Stimulated activated CD4-positive, alpha-beta T cell treated with anti-CD3 and anti-CD28 coated beads, Interleukin-2, amount 100 ng/mL, for 24 hours (primary cell): ENCODE measurements around the gene CCL15.

ENCODE experiments used
- DNase-seq, 2 donors: peaks; one replicate each; pipeline ENCODE4 v3.0.0-alpha.2; 2020

Gene CCL15

DNA sequence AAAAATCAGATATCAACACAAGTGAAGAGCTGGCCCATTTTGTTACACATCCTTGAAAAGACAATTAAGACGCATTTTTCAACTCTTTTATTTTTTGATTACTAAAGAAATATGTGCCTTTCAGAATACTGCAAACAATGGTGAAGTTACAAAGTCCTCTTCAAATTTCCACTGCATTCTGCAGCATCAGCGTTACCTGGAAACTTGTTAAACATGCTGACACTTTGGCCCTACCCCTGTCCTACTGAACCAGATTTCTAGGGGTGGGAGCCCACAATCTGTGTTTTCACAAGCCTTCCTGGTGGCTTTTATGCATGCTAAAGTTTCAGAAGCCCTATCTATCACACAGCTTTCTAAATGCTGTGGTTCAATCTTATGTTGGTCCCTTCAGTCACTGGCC is 10.3 kb downstream of the CCL15 start:
- no peak for DNase-seq

DNA sequence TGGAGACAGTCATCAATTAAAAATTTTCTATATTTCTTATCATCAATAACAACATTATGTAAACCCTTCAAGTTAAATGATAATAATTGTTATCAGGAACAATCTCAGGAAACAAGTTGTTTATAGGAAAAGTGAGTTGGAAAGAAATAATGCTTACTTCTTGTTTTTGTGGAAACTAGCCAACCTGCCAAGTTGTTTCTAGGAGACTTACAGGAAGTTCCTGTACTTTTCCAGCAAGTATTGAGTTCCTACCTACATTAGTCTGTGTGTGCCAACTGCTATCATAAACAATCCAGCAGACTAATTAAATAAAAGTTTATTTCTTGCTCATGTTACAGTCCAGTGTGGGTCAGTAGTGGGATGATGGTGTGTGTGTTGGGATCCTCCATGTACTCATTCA is 13.2 kb downstream of the CCL15 start:
- DNase-seq: no peak

DNA sequence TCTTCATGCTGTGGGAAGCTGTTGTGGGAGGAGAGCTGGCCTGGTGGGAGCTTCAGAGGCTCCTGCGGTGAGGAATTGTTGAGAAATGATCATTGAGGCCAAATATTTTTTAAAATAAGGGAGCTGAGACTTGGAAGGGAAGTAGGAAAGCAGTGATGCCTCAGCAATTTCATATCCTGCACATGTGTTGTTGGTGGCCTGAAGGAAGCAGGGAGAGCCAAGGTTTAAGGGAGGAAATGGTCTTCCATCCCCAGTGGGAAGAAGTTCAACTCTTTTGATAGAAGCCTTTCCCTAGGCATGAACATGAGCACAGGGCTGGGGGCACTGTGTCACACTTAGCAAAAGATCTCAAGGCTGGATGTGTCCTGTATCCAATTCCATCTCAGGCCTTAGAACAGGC is 14.7 kb downstream of the CCL15 start, which contains the start of gene CCL14:
TSS of gene CCL14 (minus strand) at position 87 of the 400 bp plus-strand sequence. CDS start at position 7, 80 bp downstream.
- DNase-seq: no peak

DNA sequence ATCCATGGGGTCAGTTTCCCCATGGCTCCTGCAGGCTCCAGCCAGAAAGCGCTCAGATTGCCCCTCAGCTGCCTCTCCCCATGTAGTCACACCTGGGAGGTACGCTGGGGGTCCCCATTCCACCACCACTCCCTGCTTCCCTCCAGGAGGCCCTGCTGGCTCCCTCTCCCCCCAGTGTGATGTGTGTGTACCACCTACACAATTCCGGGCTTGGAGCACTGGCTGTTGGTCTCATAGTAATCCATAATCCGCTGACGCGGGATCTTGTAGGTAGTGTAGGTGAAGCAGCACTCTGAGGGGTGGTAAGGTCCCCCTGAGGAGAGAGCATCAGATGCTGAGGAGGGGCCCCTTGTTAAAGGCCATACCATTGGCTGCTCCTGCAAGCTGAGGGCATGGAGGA is 17.2 kb downstream of the CCL15 start:
- no peak for DNase-seq

DNA sequence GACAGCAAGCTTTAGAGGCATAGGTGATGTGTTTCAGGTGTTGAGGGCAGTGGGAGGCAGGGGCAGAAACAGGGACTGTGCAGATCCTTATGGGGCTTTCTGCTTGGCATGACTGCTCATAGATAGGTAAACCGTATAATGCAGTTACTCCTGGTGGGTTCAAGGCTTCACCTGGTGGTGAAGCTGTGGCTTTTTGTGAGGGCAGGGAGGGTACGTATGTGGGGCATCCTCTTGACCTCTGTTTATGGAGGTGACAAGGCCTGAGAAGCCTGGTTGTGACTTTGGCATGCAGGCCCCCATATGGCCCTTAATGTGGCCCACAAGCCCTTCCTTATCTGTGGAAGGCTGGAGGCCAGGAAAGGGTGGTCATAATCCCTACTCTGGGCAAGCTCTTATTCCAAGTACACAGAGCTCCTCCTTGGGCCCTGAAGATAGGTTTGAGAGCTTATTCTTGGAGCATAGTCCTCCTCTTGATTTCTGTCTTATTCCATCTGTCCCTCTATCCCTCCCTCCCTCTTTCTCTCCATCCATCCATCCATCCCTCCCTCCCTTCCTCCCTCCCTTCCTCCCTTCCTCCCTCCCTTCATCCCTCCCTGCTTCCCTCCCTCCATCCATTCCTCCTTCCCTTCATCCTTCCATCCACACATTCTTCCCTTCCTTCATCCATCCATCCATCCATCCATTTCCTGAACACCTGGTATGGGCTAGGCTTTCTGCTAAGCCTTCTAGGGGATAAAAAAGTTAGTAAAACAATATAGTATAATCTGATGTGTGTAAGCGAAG is 18.8 kb downstream of the CCL15 start:
- DNase-seq: no peak

DNA sequence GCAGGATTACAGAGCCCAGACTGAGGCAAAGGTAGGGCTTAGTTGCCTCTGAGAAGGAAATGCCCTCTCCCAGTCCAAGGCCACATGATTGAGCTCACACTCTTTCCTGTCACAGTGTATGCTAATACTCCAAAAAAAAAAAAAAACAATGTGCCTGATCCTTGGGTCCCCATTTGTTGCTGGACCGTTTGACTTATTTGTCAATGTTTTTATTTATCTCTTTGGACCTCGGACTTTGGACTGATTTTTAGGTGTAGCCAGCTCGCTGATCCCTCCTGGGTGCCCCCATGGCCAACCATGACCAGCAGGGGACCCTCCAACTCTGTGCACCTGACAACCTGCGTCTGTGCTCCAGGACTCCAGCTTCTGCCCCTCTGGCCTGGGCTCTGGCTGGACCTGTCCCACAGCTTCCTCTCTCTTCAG is 19.4 kb downstream of the CCL15 start:
- no peak for DNase-seq

DNA sequence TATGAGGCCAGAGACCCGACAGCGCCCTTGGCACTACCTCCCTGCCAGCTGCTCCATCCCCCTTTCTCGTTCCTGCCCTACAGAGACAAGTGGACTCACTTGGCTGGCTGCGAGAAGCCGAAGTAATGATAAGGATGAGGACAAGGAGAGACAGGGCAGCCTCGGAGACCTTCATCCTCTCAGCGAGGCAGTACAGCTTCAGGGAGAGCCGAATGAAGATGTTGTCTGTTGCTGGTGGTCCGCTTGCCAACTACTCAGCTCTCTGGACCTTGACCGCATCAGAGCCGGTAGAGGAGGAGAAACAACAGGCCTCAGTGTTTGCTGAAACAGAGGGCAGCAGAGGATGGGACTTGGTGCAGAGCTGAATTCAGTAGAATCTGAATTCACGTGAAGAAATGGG is 20.1 kb downstream of the CCL15 start, which contains the start of gene CCL16:
TSS of gene CCL16 (minus strand) at position 252 of the 400 bp plus-strand sequence. CDS start at position 175, 77 bp downstream.
- DNase-seq: no peak

DNA sequence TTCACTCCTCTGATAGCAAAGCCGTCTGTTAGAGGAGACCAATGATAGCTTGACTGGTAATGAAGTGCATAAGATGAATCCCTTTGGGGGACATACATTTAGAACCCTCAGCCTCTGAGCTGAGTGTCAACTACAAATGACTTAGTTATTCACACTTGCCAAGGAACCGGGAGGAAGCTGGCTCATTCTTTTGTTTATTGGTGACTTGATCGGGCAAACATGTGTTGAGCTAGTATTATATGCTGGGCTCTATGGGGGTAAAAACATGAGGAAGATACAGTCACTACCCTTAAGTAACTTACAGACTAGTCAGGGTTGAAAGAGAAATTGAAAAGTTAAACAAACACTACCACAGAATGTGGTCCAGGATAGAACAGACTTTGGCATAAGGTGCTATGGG is 23.0 kb downstream of the CCL15 start:
- no peak for DNase-seq

DNA sequence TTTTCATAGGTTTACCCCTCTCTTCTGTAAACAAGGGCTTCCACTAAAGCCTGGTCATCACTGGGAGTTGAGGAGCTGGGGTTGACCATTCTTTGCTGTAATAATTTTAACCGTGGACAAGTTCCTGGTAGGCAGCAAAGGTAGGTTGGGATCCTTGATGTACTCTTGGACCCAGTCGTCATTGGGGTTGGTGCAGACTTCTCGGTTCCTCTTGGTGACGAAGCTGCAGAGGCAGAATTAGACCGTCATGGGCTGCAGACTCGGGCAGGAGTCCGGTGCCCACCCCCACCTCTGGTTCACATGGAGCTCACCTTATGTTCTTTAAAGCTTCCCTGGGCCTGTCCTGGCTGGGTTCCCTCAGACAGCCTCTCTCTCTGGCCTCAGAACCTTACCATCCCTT is 23.8 kb downstream of the CCL15 start:
- no peak for DNase-seq

DNA sequence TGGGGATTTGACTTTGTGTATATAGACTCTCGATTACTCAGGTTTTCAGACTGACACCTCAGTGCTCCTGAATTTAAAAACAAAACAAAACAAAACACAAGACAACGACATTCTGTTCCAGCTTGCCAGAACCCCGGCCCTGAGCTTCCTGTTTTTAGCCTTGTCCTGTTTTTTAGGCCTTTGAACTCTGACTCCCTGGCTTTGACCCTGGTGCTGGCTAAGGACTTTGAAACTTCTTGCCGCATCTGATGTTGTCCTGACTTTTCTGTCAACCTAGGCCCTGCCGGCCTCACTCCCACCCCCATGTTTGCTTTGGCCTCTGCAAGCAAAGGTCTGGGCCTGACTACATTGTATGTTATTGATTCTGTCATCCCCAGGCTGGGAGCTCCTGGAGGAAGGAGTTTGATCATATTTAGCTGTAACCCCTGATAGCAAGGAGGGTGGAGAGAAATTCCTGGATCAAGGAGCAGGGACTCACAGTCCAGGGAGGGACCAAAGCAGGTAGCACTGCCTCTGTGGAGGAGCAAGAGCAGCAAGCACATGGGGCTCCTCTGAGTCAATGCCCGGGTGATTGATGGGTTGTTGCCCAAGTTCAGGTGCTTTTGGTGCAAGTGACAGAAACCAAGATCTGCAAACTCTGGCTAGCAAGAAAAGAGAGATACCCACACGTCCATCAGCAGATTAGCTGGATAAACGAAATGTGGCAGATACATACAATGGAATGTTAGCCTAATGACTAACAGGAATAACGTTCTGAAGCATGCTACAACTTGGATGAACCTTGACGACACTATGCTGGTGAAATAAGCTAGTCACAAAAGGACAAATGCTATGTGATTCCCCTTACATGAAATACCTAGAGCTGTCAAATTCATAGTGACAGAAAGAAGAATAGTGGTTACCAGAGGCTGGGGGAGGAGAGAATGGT is 27.8 kb downstream of the CCL15 start:
- DNase-seq: no peak

DNA sequence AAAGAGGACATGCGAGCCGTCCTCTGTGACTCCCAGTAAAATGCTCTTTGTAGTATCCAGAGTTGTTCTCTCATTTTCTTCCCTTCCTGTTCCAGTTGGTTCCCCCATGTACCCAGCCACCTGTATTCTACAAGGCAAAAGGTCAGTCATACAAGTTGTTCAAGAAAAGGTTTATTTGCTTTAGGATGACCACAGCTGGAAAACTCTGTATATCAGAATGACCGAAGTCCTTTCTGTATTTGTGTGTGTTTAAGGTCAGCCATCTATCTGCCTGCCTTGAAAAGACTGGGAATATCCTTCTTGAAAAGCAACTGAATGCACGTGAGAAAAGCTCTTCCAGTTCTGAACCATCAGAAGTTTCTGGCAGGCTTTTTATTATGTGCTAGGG is 28.4 kb downstream of the CCL15 start:
- DNase-seq: no peak

DNA sequence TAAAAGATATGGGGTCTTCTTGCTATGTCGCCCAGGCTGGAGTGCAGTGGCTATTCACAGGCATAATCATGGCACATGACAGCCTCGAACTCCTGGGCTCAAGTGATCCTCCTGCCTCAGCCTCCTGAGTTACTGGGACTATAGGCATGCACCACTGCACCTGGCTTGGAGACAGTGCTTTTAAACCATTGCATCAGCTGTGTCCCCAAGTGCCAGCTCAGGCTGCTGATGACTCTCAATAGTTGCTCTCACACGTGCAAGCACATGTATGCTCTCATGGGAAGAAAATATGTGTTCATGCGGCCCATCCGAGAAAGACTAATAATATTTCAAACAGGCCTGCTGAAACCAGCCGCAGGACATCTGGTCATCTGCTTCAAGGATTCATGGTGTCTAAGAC is 28.8 kb downstream of the CCL15 start:
- DNase-seq: no peak

DNA sequence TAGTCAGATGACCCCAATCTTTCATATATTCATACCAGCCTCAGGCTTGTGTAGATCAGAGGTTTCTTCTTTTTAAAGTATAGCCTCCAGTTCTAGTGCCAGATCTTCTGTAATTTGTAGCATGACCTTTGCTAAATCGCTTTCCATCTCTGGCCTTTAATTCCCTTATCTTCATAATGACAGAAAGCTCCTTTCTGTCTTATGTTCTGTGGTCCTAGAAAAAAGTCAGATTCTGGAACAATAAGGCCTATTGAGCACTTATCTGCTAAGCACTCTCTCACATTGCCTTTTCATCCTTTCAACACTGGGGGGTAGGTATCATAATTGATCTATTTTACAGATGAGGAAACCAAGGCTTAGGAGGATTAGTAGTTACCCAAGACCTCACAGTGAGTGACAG is 29.3 kb downstream of the CCL15 start:
- DNase-seq: no peak

DNA sequence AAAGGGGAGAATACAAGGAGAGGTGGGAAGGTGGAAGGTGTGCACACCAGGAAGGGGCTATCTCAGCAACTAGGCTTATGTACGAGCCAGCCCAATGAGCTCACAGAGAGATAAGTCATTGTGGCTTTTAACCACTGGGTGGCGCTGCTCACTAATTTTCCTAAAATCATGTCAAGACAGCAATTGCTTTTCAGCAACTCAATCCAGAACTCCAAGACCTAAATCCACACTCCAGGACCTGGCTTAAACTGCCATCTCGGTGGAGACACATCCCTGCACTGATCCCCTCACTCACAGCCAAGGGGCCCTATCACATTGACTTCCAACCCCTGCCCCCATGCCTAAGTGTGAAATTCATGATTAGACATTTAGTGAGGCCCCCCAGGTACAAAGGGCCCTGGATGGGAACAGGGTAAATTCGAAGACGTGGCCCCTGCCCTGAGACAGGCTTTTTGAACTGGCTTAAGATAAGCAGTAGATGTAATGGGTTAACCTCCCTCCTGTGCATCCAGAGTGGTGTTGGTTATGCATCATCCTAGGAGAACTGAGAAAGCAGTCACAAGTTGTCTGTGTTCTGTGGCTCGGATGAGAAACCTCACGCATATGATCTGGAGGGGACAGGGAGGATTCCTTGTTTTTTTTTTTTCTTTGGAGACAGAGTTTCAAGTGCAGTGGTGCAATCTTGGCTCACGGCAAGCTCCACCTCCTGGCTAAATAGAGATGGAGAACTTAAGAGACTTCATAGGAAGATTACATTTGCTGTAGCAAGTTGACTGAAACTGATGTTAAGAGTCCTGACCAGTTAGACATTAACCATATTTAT is 31.6 kb downstream of the CCL15 start:
- peak; percentile 76 to 77 for DNase-seq

DNA sequence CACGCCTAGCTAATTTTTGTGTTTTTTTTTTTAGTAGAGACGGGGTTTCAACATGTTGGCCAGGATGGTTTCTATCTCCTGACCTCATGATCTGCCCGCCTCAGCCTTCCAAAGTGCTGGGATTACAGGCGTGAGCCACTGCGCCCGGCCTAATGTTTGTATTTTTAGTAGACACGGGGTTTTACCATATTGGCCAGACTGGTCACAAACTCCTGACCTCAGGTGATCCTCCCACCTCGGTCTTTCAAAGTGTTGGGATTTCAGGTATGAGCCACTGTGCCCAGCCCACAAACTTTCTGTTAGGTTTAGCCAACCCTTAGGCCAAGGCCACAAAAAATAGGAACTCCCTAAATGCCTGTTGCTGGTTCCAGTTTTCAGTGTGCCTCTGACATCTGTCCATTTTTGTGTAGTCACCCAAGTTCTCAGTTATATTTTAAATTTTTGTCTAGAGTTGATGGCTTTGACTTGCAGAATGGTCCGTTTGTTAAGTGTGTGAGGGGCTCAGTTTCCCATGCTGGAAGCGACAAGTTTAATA is 32.8 kb downstream of the CCL15 start:
- DNase-seq: no peak

DNA sequence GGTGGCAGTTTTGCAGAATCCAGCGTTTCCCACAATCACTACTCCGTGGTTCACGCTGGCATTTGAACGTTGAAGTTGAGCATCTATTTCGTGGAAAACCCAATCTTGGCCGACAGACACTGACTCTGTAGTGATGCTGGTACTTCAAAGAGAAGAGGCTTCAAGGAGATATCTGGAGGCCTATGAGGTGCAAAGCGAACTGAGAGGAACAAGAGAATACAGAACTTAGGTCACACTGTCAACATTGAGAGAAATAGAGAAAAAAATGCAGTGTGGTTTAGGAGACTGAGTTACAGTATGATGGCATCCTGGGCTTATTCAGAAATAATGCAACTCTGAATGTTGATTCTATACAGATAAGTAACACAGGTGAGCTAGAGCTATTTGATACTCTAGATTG is 36.1 kb downstream of the CCL15 start:
- DNase-seq: no peak

DNA sequence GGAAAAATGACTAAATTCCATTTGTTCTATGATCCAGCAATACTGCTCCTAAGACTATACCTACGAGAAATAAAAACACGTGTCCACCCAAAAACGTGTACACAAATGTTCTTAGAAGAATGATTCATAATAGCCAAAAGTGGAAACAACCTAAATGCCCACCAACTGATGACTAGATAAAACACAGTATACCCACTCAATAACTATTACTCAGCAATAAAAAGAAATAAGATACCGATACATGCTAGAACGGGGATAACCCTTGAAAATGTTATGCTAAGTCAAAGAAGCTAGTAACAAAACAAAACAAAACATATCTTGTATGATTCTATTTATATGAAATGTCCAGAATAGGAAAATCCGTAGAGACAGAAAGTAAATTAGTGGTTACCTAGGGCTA is 37.7 kb downstream of the CCL15 start:
- no peak for DNase-seq

DNA sequence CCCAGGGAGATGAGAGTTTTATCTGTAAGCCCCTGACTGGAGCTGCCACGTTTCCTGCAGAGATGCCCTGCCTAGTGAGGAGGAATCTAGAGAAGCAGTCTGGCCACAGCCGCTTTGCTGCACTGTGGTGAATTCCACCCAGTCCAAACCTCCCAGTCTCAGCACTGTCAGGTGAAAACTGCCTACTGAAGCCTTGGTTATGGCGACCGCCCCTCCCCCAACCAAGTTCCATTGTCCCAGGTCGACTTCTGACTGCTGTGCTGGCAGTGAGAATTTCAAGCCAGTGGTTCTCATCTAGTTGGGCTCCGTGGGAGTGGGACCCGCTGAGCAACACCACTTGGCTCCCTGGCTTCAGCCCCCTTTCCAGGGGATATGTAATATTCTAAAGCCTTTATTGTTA is 47.6 kb downstream of the CCL15 start:
- no peak for DNase-seq

DNA sequence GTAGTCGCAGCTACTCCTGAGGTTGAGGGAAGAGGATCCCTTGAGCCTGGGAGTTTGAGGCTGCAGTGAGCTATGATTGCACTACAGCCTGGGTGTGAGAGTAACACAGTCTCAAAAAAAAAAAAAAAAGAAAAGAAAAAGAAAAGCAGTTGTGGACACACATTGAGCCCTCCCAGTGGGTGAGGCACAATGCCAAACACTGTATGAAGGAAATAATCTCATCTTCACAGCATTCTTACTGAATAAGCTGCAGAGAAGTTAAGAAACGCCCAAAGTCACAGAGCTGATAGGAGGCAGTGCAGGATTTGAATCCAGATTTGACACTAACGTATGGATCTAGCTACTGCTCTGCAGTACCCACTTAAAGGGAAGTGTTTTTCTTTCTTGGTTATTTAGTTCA is 52.0 kb downstream of the CCL15 start:
- no peak for DNase-seq

DNA sequence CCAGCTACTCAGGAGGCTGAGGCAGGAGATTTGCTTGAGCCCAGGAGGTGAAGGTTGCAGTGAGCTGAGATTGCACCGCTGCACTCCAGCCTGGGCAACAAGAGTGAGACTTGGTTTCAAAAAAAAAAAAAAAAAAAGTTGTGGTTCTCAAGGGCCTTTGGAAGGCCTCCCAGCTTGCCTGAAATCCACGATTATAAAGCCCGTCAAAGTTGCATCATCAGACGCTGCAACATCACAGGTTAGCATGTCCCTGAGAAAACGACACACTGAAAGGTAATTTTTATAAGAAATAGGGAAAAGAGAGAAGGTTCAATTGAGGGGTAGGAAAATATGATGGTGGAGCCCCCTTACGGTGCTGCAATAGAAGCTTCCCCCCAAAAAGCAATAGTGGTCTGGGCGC is 53.3 kb downstream of the CCL15 start:
- no peak for DNase-seq
